SIG-M5 treated with dmso at 0.1 percent for 504 hours (cell line): ENCODE results near the gene STXBP1.

ENCODE experiments used
- DNase-seq: peaks from one replicate; lab custom pipeline; 2025; ENCODE audit not compliant: unreplicated experiment; lab: John Stamatoyannopoulos, UW

Gene STXBP1

GRCh38 chr9:127611899-127612790 is at the start of gene STXBP1:
STXBP1 (plus strand) TSS chr9:127612277; CDS start chr9:127612404, 127 bp downstream.
- DNase-seq = peak; percentile 51

- no peak for DNase-seq
Observed at GRCh38 chr9:127562279-127562796, 49.7 kb upstream of the STXBP1 start.

- DNase-seq = peak; percentile 10
Observed at GRCh38 chr9:127562841-127563401, 49.2 kb upstream of the STXBP1 start.

- DNase-seq = no peak
Observed at GRCh38 chr9:127563579-127563978, 48.5 kb upstream of the STXBP1 start.

- DNase-seq = no peak
Observed at GRCh38 chr9:127565231-127565630, 46.8 kb upstream of the STXBP1 start.

GRCh38 chr9:127566351-127567001 is 45.6 kb upstream of the STXBP1 start:
- DNase-seq = peak; percentile 19

- DNase-seq = no peak
Observed at GRCh38 chr9:127567035-127567729, 44.9 kb upstream of the STXBP1 start.

- DNase-seq = no peak
Observed at GRCh38 chr9:127567730-127568617, 44.1 kb upstream of the STXBP1 start.

GRCh38 chr9:127568618-127568970 is 43.5 kb upstream of the STXBP1 start:
- no peak for DNase-seq

- DNase-seq = peak; percentile 61
Observed at GRCh38 chr9:127568971-127569885, 42.8 kb upstream of the STXBP1 start.

GRCh38 chr9:127569886-127570401 is 42.1 kb upstream of the STXBP1 start:
- DNase-seq = peak; percentile 20

- DNase-seq = no peak
Observed at GRCh38 chr9:127570533-127571111, 41.5 kb upstream of the STXBP1 start.

GRCh38 chr9:127571971-127572370 is 40.1 kb upstream of the STXBP1 start:
- no peak for DNase-seq

GRCh38 chr9:127572961-127573721 is 38.9 kb upstream of the STXBP1 start:
- no peak for DNase-seq

- DNase-seq = peak; percentile 45
Observed at GRCh38 chr9:127574072-127574993, 37.7 kb upstream of the STXBP1 start.

GRCh38 chr9:127575875-127576778 is 36.0 kb upstream of the STXBP1 start:
- no peak for DNase-seq
